SHP77 treated with DMSO at 0.1 percent for 48 hours (cell line): Measurements from ENCODE around the gene DACH2.

ENCODE experiments used
- DNase-seq: peaks from one replicate; lab custom pipeline; 2025; lab: John Stamatoyannopoulos, UW

Gene DACH2

GRCh38 chrX:86322913-86323312, 174.7 kb downstream of the DACH2 start:
- peak; percentile 3 for DNase-seq

GRCh38 chrX:86329174-86329573, 180.9 kb downstream of the DACH2 start:
- DNase-seq: no peak

GRCh38 chrX:86348669-86349068, 200.4 kb downstream of the DACH2 start:
- no peak for DNase-seq

DNA sequence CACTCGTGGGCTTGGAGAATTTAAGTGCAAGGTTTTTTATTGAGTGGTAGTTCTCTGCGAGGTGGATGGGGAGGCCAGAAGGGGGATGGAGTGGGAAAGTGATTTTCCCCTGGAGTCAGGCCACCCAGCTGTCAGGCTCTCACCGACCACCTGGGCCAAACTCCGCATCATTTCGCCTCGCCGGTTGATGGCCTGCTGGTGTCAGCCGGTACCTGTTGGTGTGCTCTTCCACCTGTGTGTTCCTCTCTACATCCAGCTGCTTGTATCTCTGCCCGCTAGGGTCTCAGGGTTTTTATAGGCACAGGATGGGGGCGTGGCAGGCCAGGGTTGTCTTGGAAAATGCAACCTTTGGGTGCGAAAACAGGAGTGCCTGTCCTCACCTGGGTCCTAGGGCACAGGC, 200.9 kb downstream of the DACH2 start:
- no peak for DNase-seq

- no peak for DNase-seq
Observed at GRCh38 chrX:86369847-86370630, 221.8 kb downstream of the DACH2 start.

GRCh38 chrX:86370927-86371326, 222.7 kb downstream of the DACH2 start:
- DNase-seq: no peak

GRCh38 chrX:86379209-86379608, 231.0 kb downstream of the DACH2 start:
- DNase-seq: no peak

DNA sequence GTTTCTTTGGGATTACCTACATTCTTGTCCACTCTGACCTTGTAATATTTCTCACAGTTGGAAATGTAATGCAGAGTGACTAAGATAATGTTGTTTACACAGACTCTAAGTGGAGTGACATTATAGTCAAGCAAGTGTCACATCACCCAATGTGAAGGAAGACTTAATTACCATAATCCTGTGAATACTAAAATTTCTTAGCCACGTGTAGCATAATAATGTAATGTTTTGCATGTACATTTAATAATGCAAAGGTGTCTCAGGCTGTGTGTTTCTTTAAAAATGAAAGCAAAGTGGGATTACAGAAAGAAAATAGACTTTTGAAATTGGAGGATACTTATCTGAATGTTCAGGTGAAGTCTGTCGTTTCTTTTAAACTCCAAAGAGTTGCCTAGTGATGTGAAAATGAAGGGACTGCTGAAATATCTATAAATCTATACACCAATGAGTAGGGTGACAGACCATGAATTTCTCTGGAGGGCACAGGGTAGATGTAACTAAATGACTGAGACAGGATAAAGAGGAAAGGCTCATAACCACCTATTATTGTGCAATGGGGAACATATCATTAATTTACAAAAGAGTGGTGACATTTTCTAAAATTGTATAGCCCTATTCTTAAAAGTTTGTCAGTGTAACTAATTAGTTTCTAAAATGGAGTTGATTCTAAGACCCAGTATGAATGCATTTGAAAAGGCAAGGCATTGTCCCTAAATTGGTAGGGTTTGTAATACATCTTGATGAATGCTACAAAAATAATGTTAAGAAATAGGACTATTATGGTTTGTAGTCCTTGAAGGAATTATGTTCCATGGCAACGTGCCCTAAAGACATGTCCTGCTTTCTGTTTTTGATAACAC, 235.7 kb downstream of the DACH2 start:
- DNase-seq: no peak

GRCh38 chrX:86407371-86407770, 259.1 kb downstream of the DACH2 start:
- DNase-seq: no peak

GRCh38 chrX:86421771-86422170, 273.5 kb downstream of the DACH2 start:
- no peak for DNase-seq

DNA sequence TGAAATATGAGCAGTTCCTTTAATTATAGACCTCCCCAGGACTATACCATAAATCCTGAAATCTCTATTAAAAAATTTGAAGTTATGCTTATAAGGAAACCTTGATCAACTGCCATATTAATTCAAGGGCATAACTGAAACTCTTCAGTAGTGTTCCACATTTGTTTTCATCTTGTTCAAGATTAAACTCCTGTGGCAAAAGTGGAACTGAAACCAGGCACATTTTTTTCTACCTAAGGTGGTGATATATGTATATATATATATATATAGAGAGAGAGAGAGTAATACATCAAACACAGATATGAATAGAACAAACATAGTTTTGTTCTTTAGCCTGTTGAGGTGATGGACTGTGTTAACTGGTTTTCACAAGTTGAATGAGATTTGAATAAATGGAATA, 287.9 kb downstream of the DACH2 start:
- DNase-seq: no peak

GRCh38 chrX:86455495-86455894, 307.2 kb downstream of the DACH2 start:
- DNase-seq: no peak

GRCh38 chrX:86460760-86461159, 312.5 kb downstream of the DACH2 start:
- no peak for DNase-seq

DNA sequence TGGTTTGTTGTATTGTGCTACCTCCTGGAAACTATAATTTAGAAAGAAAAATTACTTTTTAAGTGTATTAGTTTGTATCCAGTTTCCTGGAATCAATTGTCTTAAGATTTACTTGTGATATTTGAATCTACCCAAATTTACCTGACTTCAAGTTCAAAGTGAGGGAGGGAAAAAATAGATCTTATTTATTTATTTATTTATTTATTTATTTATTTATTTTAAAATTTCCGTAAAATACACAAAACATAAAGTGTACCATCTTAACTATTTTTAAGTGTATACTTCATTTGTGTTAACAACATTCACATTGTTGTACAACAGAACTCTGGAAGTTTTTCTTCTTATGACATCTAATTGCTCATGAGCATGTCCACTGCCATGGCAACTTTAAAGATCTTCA, 356.0 kb downstream of the DACH2 start:
- DNase-seq: no peak

DNA sequence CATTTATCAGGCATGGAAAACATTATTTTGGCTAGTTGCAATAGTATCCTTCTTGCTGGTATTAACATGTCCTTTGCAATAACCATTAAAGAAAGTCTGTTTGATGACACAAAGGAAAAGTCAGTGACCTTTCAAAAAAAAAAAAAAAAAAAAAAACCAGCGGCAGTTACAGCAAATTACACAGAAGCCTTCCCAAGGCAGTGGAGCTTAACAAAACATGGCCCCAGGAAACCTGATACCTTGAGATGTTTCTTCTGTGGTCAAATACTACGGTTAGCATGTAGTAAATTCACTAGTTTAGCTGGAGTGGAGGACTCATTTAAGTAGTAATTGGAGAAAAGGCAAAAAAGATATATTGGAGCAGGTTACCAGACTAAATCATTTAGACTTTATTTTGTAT, 359.1 kb downstream of the DACH2 start:
- no peak for DNase-seq

GRCh38 chrX:86579777-86580176, 431.5 kb downstream of the DACH2 start:
- DNase-seq: no peak

DNA sequence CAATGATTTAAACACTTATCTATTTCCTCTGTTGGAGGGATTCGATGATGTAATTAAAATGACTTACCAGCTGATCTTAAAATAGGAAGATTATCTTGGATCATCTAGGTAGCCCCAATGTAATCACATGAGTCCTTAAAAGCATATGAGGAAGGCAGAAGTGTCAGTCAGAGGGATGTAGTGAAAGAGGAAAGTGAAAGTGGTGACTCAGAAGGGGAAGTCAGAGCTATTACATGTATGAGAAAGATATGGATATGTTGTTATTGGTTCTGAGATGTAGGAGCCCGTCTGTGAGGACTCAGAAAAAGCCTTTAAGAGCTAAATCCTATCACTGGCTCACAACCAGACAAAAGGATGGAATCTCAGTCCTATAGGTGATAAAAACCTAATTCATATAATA, 456.4 kb downstream of the DACH2 start:
- no peak for DNase-seq

DNA sequence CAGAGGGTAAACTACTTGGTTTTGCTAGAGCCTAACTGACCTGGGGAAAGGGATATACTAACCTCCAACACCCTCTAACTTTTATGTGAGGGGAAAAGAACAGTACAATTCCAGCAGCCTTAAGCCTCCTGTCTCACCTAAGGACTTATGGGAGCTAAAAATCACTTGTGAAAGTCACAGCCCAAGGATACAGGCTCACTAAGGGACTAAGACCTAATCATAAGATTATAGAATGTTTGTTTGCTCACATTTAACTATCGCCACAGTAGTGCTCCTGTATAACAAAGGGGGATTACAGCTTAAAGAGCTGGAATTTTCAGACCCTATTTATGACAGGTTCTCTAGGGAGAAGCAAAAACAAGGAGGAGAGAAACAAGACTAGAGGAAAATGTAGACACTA, 548.7 kb downstream of the DACH2 start:
- DNase-seq: no peak

DNA sequence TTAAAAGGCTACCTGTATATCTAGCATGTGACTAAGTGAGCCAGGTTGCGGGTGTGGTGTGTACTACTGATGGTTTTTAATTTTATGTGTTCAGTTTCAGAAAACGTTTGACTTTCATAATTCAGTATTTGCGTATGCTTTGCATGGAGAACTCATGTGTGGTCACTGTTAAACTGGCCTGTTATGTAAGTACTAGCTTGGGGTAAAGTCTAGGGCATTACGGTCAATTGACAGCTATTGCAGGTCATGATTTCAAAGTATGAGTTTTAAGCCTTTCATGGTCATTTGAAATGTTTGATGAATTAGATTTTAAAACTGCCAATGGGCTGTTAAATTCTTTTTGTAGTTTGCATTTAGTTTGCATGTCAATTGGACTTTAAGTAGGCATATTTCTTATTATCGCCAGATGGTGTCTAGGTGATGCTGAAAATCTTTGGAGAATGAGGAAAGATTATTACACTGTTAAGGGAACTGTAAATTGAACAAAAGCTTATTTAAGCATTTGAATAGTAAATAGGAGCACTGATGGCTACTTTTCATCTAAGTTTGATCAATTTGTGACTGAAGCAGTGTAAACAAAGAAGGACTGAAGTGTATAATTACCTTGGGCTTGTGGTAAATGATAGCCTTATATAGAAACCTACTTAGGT, 563.4 kb downstream of the DACH2 start:
- no peak for DNase-seq

GRCh38 chrX:86714441-86714840, 566.2 kb downstream of the DACH2 start:
- no peak for DNase-seq

- DNase-seq: no peak
Observed at GRCh38 chrX:86724277-86724676, 576.0 kb downstream of the DACH2 start.

DNA sequence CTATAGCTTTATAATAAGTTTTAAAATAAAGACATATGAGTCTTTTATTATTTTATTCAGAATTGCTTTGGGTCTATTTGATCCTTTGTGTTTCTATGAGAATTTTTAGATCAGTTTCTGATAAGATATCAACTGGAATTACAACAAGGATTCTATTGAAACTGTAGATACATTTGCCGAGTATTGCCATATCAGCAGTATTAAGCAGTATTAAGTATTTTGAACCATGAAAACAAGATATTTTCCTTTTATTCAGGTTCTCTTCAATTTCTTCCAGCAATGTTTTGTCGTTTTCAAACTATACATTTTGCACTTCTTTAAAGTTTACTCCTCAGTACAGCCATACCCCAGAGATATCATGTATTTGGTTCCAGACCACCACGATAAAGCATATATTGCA, 598.8 kb downstream of the DACH2 start:
- DNase-seq: no peak

DNA sequence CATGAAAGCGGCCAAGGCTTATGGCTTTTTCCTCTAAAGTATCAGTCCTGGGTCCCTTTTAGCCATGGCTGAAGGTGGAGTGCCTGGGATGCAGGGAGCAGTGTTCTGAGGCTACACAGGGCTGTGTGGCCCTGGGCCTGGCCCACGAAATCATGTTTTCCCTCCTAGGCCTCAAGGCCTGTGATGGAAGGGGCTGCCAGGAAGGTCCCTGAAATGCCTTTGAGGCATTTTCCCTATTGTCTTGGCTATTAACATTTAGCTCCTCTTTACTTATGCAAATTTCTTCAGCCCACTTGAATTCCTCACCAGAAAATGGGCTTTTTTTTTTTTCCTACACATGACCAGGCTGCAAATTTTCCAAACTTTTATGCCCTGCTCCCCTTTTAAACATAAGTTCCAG, 657.0 kb downstream of the DACH2 start:
- DNase-seq: no peak
